H1 (cell line): ENCODE measurements around the gene THADA. TPM values are rescaled to one million over a fixed set of nuclear protein-coding genes. Genes with fewer than 3 reads are reported as not detected.

Source experiments
- CTCF ChIA-PET: fragments of 300-600 bp; sonication (Branson Sonifier 250); formaldehyde crosslinking; loops from one replicate; lab custom pipeline; 2021; ENCODE audit not compliant: partially characterized antibody; lab: Charles Lee
- POLR2A ChIA-PET: fragments of 300-600 bp; sonication (Branson Sonifier 250); formaldehyde crosslinking; loops from one replicate; lab custom pipeline; 2021; ENCODE audit warnings: inconsistent platforms; ENCODE audit not compliant: partially characterized antibody; lab: Charles Lee
- DNase-seq, 2 experiments: peaks; one replicate each; pipeline versions ENCODE4 v3.0.0 to v3.0.0-alpha.2; 2010 to 2022; ENCODE audit warnings: low spot score in 2 of 2, low read depth in 1 of 2, mixed read lengths in 1 of 2
- FAIRE-seq: peaks from 2 replicates; lab custom pipeline; 2011; peaks lifted over from hg19 to GRCh38; lab: Jason Lieb, UNC
- H2AFZ ChIP-seq: 2 replicates; pipeline ENCODE4 v1.8.1; 2012; ENCODE audit warnings: low read length, inconsistent platforms
- H2AK5ac ChIP-seq: 2 replicates; pipeline ENCODE4 v1.6.1; 2013; ENCODE audit warnings: low read depth, low read length
- H2BK120ac ChIP-seq: replicated peaks from 2 replicates; pipeline ENCODE3; 2013; ENCODE audit warnings: low read depth, low read length, inconsistent platforms
- H2BK12ac ChIP-seq: 2 replicates; pipeline ENCODE4 v1.6.1; 2013; ENCODE audit warnings: low read depth, low read length
- H2BK15ac ChIP-seq: 2 replicates; pipeline ENCODE4 v1.6.1; 2013; ENCODE audit warnings: low read length
- H2BK20ac ChIP-seq: 2 replicates; pipeline ENCODE4 v1.6.1; 2013; ENCODE audit warnings: low read length
- H2BK5ac ChIP-seq: 2 replicates; pipeline ENCODE4 v1.6.1; 2013; ENCODE audit warnings: low read depth, low read length
- H3K14ac ChIP-seq: 2 replicates; pipeline ENCODE4 v1.6.1; 2013; ENCODE audit warnings: inconsistent platforms; ENCODE audit not compliant: insufficient read length
- H3K18ac ChIP-seq: 2 replicates; pipeline ENCODE4 v1.6.1; 2013; ENCODE audit warnings: low read length; ENCODE audit errors: extremely low read depth
- H3K23ac ChIP-seq: 2 replicates; pipeline ENCODE4 v1.6.1; 2013; ENCODE audit warnings: inconsistent platforms; ENCODE audit not compliant: insufficient read length
- H3K23me2 ChIP-seq: 2 replicates; pipeline ENCODE4 v1.6.1; 2013; ENCODE audit warnings: low read depth, low read length
- H3K27ac ChIP-seq: 2 replicates; pipeline ENCODE4 v1.6.1; 2011; ENCODE audit warnings: low read depth, low read length, inconsistent platforms
- H3K27me3 ChIP-seq, 4 experiments: replicated peaks in 1 of 4; 1 replicate in 1 of 4; 2 replicates in 3 of 4; pipeline versions ENCODE4 v1.6.1 to v1.8.1; 2011 to 2013; ENCODE audit warnings: low read length in 3 of 4, mild to moderate bottlenecking in 3 of 4, inconsistent platforms in 2 of 4, mixed read lengths in 2 of 4, moderate library complexity in 1 of 4; ENCODE audit not compliant: control insufficient read depth in 3 of 4, insufficient read depth in 3 of 4; ENCODE audit errors: extremely low read depth in 1 of 4
- H3K36me3 ChIP-seq, 4 experiments: 2 replicates each; pipeline versions ENCODE4 v1.6.1 to v1.8.1; 2011 to 2013; ENCODE audit warnings: mild to moderate bottlenecking in 4 of 4, low read length in 3 of 4, moderate library complexity in 2 of 4, control low read depth in 1 of 4, inconsistent platforms in 1 of 4; ENCODE audit not compliant: insufficient read depth in 4 of 4, control insufficient read depth in 2 of 4
- H3K4ac ChIP-seq: replicated peaks from 2 replicates; pipeline ENCODE3; 2013; ENCODE audit warnings: low read length, low read depth, mixed read lengths, inconsistent platforms; ENCODE audit not compliant: insufficient read length
- H3K4me1 ChIP-seq, 4 experiments: replicated peaks in 1 of 4; 1 replicate in 1 of 4; 2 replicates in 3 of 4; pipeline versions ENCODE4 v1.6.1 to v1.8.1; 2011 to 2013; ENCODE audit warnings: low read length in 3 of 4, inconsistent platforms in 2 of 4, mixed read lengths in 1 of 4; ENCODE audit not compliant: insufficient read depth in 4 of 4, control insufficient read depth in 3 of 4
- H3K4me2 ChIP-seq, 2 experiments: 2 replicates each; pipeline versions ENCODE4 v1.6.1 to v1.8.1; 2011 to 2013; ENCODE audit warnings: low read depth in 2 of 2, low read length in 2 of 2, control low read depth in 1 of 2, inconsistent platforms in 1 of 2, mild to moderate bottlenecking in 1 of 2; ENCODE audit not compliant: insufficient read depth in 1 of 2
- H3K4me3 ChIP-seq, 4 experiments: fragments of 200-600, 300-600 bp in 1 of 4; sonication (generic), shearing (Covaris generic), sonication (Bioruptor Twin) in 1 of 4; 2 replicates each; pipeline versions ENCODE4 v1.5.1 to v1.8.1; 2011 to 2016; ENCODE audit warnings: low read length in 4 of 4, low read depth in 3 of 4, control low read depth in 2 of 4, inconsistent platforms in 2 of 4, mild to moderate bottlenecking in 2 of 4, mixed read lengths in 1 of 4, moderate library complexity in 1 of 4; ENCODE audit not compliant: insufficient read depth in 2 of 4; ENCODE audit errors: extremely low read depth in 1 of 4
- H3K56ac ChIP-seq: replicated peaks from 2 replicates; pipeline ENCODE3; 2013; ENCODE audit warnings: low read depth, mild to moderate bottlenecking, mixed read lengths, low read length, inconsistent platforms; ENCODE audit not compliant: insufficient read length
- H3K79me1 ChIP-seq: 2 replicates; pipeline ENCODE4 v1.6.1; 2013; ENCODE audit warnings: low read depth, low read length, control low read depth
- H3K79me2 ChIP-seq, 2 experiments: 2 replicates each; pipeline versions ENCODE4 v1.6.1 to v1.8.1; 2012 to 2013; ENCODE audit warnings: low read length in 2 of 2, mild to moderate bottlenecking in 2 of 2, inconsistent platforms in 1 of 2; ENCODE audit not compliant: insufficient read depth in 2 of 2, control insufficient read depth in 1 of 2
- H3K9ac ChIP-seq, 4 experiments: replicated peaks in 1 of 4; 1 replicate in 1 of 4; 2 replicates in 3 of 4; pipeline versions ENCODE4 v1.6.1 to v1.8.1; 2011 to 2013; ENCODE audit warnings: low read depth in 3 of 4, low read length in 3 of 4, control low read depth in 2 of 4, mild to moderate bottlenecking in 2 of 4, moderate library complexity in 2 of 4, inconsistent platforms in 1 of 4; ENCODE audit errors: extremely low read depth in 1 of 4
- H3K9me3 ChIP-seq, 2 experiments: 2 replicates each; pipeline versions ENCODE4 v1.6.1 to v1.8.1; 2012 to 2013; ENCODE audit warnings: mild to moderate bottlenecking in 2 of 2, moderate library complexity in 2 of 2, control low read depth in 1 of 2, inconsistent platforms in 1 of 2, low read depth in 1 of 2, low read length in 1 of 2, mixed read lengths in 1 of 2; ENCODE audit not compliant: insufficient read depth in 2 of 2
- H4K20me1 ChIP-seq, 2 experiments: replicated peaks in 1 of 2; 2 replicates each; pipeline versions ENCODE3 to v1.8.1; 2011 to 2013; ENCODE audit warnings: inconsistent platforms in 2 of 2, low read length in 2 of 2, mild to moderate bottlenecking in 1 of 2; ENCODE audit not compliant: insufficient read depth in 2 of 2, control insufficient read depth in 1 of 2
- H4K5ac ChIP-seq: 2 replicates; pipeline ENCODE4 v1.6.1; 2013; ENCODE audit warnings: low read length, low read depth, mixed read lengths, inconsistent platforms; ENCODE audit not compliant: insufficient read length
- H4K8ac ChIP-seq: 2 replicates; pipeline ENCODE4 v1.8.0; 2013; ENCODE audit warnings: mild to moderate bottlenecking, moderate library complexity, low read length, inconsistent platforms; ENCODE audit not compliant: insufficient read depth; ENCODE audit errors: extremely low read depth
- H4K91ac ChIP-seq: replicated peaks from 2 replicates; pipeline ENCODE3; 2013; ENCODE audit warnings: low read length, mixed read lengths, inconsistent platforms; ENCODE audit not compliant: insufficient read length
- CBX8 ChIP-seq: fragments of 300-800, 300-1000 bp; sonication (generic); IDR thresholded peaks from 2 replicates; pipeline ENCODE4 v1.7.1; 2016; ENCODE audit warnings: low read depth, low read length, borderline replicate concordance
- whole genome bisulfite sequencing, 2 experiments: shearing (Covaris generic) in 1 of 2; methylation state at CpG; one replicate each; pipeline versions ENCODE4 v1.1.6 to v1.1.7; 2013 to 2015; ENCODE audit warnings: low lambda C conversion rate in 2 of 2, mixed read lengths in 2 of 2, inconsistent platforms in 1 of 2, low coverage in 1 of 2, missing lambda C conversion rate in 1 of 2; ENCODE audit not compliant: insufficient replicate concordance in 2 of 2, insufficient coverage in 1 of 2, insufficient read length in 1 of 2; ENCODE audit errors: extremely low coverage in 1 of 2, missing lambda C conversion rate in 1 of 2; 5-methylcytosine and 5-hydroxymethylcytosine counted together
- polyA plus RNA-seq, 7 experiments: library from polyadenylated mRNA; depleted of rRNA in 3 of 7; stranded (reverse) in 5 of 7; unstranded in 2 of 7; fragments of >200 nt in 5 of 7; fragments of 200-250 nt in 2 of 7; gene quantifications; 1 replicate in 5 of 7; 2 replicates in 1 of 7; 4 replicates in 1 of 7; pipeline versions ENCODE4 v1.2.1 to v1.2.3, GENCODE V29; 2011 to 2013; ENCODE audit warnings: missing spikeins in 2 of 7, mixed read lengths in 2 of 7
- total RNA-seq: library from RNA; stranded (reverse); fragmentation: NEBNext Ultra II Directional; extraction: Animal tissue kit (Norgen Biotek cat#: 25700); gene quantifications from 2 replicates; pipeline ENCODE4 v1.2.1, GENCODE V29; 2021

THADA gene
- total and polyA plus RNA-seq, 2 of the 8 experiments (the other 6 are each of a cell fraction or from before 2014, with no cell fraction given): 22.4 to 26.8 TPM

GRCh38 chr2:43417300-43417699 is 178.5 kb downstream of the THADA start:
- Histone ChIP-seq H3K9me3 (no peaks in the 10 kb centered on the region), H2BK120ac (no peak overlapping the region), H2BK20ac (no peak overlapping the region), H3K23me2 (no peaks in the 10 kb centered on the region), H4K91ac (no peak overlapping the region), H2BK15ac (no peak overlapping the region), H3K18ac (no peak overlapping the region), H3K79me2 (no peaks in the 10 kb centered on the region), H3K4me3 (no peak overlapping the region), H3K4me2 (no peak overlapping the region), H3K4ac (no peak overlapping the region), H4K20me1 (no peaks in the 10 kb centered on the region), H3K9ac (no peak overlapping the region), H2BK12ac (no peak overlapping the region), H3K27ac (no peak overlapping the region), H3K23ac (no peak overlapping the region), H2AK5ac (no peak overlapping the region), H3K4me1 (no peaks in the 10 kb centered on the region), H2BK5ac (no peak overlapping the region), H4K8ac (no peak overlapping the region), H3K56ac (no peak overlapping the region), H3K27me3 (no peaks in the 10 kb centered on the region), H4K5ac (no peak overlapping the region), H3K14ac (no peak overlapping the region), H3K79me1 (no peaks in the 10 kb centered on the region), H2AFZ (no peak overlapping the region), H3K36me3 (no peaks in the 10 kb centered on the region; a peak in 1 of 8 replicates)
- DNase-seq (no peak), FAIRE-seq (no peak)
- 68% methylated on average over 1 of the region's 1 CpG; no CpG with 5 or more reads in 1 of the 2 experiments for WGBS, 2 experiments
- no peak for TF ChIP-seq CBX8
- POLR2A ChIA-PET: no interaction called here
- CTCF ChIA-PET: no interaction called here
